ENCODE data around the gene ANO4.

- TF ChIP-seq SUZ12 (IDR thresholded peaks at IDR 0.05; ENCODE audit: extremely low read depth, insufficient read depth, insufficient read length) (no peak), ZNF274 (IDR thresholded peaks at IDR 0.05; ENCODE audit: low read depth, low read length) (no peak), YY1 (IDR thresholded peaks at IDR 0.05; ENCODE audit: insufficient read depth, insufficient read length) (no peak)
These were observed 312.6 kb downstream of the ANO4 start for GRCh38 chr12:101107032-101107763.

Data from NT2/D1 (cell line).